Chondrocyte (in vitro differentiated cells): ENCODE results near the gene FRMD4B. TPM values are rescaled to one million over a fixed set of nuclear protein-coding genes. Genes with fewer than 3 reads are reported as not detected.
"Not testable (repeated sequence)": the region's sequence is repeated elsewhere in the genome, so short reads cannot be mapped to it uniquely, and the experiment has no call there.

Experiments used
- DNase-seq: peaks from one replicate; pipeline ENCODE4 v3.0.0; 2021; ENCODE audit warnings: mixed read lengths, low spot score
- H3K27ac Mint-ChIP-seq: one replicate; pipeline ENCODE4 v1.8.0; 2021; ENCODE audit warnings: mild to moderate bottlenecking, moderate library complexity, mixed read lengths; ENCODE audit not compliant: unreplicated experiment
- H3K27me3 Mint-ChIP-seq: 2 replicates; pipeline ENCODE4 v1.8.0; 2021; ENCODE audit warnings: low read depth, mixed read lengths
- H3K36me3 Mint-ChIP-seq: 2 replicates; pipeline ENCODE4 v1.8.0; 2021; ENCODE audit warnings: low read depth, mixed read lengths
- H3K4me1 Mint-ChIP-seq: 2 replicates; pipeline ENCODE4 v1.8.0; 2021; ENCODE audit warnings: low read depth, mild to moderate bottlenecking, mixed read lengths
- H3K4me3 Mint-ChIP-seq: one replicate; pipeline ENCODE4 v1.8.0; 2021; ENCODE audit warnings: mild to moderate bottlenecking, moderate library complexity, mixed read lengths; ENCODE audit not compliant: unreplicated experiment
- H3K9me3 Mint-ChIP-seq: 2 replicates; pipeline ENCODE4 v1.8.0; 2021; ENCODE audit warnings: low read depth, mixed read lengths
- total RNA-seq: library from RNA; stranded (reverse); gene quantifications from 3 replicates; pipeline ENCODE4 v1.2.1, GENCODE V29; 2021
- TF ChIP-seq, protein P1 (sequence below): fragments of 200-600 bp; sonication (generic); IDR thresholded peaks from 2 replicates; pipeline ENCODE4 v1.5.0; 2021; ENCODE audit warnings: antibody characterized with exemption, mild to moderate bottlenecking, moderate library complexity

The FRMD4B gene
- total RNA-seq, 1 donor from 2014 or later: 4.1 TPM

DNA sequence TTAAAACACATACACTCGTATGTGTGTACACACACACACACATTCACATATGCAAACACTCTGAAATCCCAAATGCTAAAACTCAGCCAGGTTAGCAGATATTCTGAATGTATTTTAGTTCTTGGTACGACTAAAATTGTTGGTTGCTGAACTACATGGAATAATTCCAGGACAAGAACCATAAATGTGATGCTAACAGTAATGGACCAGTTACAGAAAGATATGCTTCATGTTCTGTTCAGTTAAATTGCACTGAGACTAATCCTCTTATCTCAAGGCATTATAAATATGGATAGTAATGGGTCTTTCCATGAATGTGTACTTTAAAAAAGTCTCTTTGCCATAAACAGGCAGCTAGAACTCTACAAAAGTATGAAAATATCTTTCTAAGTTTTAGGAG is 113.3 kb downstream of the FRMD4B start:
- DNase-seq: no peak
- Mint-ChIP-seq H3K36me3 (no peaks in the 10 kb centered on the region), H3K4me1 (no peaks in the 10 kb centered on the region), H3K4me3 (no peak overlapping the region), H3K27ac (no peak overlapping the region), H3K9me3 (no peaks in the 10 kb centered on the region), H3K27me3 (no peaks in the 10 kb centered on the region)
- TF ChIP-seq, protein P1, sequence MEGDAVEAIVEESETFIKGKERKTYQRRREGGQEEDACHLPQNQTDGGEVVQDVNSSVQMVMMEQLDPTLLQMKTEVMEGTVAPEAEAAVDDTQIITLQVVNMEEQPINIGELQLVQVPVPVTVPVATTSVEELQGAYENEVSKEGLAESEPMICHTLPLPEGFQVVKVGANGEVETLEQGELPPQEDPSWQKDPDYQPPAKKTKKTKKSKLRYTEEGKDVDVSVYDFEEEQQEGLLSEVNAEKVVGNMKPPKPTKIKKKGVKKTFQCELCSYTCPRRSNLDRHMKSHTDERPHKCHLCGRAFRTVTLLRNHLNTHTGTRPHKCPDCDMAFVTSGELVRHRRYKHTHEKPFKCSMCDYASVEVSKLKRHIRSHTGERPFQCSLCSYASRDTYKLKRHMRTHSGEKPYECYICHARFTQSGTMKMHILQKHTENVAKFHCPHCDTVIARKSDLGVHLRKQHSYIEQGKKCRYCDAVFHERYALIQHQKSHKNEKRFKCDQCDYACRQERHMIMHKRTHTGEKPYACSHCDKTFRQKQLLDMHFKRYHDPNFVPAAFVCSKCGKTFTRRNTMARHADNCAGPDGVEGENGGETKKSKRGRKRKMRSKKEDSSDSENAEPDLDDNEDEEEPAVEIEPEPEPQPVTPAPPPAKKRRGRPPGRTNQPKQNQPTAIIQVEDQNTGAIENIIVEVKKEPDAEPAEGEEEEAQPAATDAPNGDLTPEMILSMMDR: no peak

GRCh38 chr3:69271098-69271497 is 114.8 kb downstream of the FRMD4B start:
- Mint-ChIP-seq H3K27me3 (no peaks in the 10 kb centered on the region), H3K27ac (no peak overlapping the region), H3K36me3 (no peaks in the 10 kb centered on the region), H3K4me3 (no peak overlapping the region), H3K9me3 (no peaks in the 10 kb centered on the region), H3K4me1 (no peaks in the 10 kb centered on the region)
- TF ChIP-seq, protein P1: no peak
- no peak for DNase-seq

GRCh38 chr3:69266585-69266984 is 119.3 kb downstream of the FRMD4B start:
- no peak overlapping the region for H3K27ac Mint-ChIP-seq

DNA sequence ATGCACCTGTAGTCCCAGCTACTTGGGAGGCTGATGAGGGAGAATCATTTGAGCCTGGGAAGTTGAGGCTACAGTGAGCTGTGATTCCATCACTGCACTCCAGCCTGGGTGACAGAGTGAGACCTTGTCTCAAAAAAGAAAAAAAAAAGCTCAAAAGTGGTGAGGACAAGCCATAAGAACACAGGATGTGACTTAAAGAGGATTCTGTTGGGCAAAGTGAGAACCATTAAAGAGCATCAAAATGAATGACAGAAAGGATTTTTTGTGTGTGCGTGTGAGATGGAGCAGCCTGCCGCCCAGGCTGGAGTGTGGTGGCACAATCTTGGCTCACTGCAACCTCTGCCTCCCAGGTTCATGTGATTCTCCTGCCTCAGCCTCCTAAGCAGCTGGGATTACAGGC is 119.8 kb downstream of the FRMD4B start:
- H3K4me3 Mint-ChIP-seq, H3K4me1 Mint-ChIP-seq, H3K27me3 Mint-ChIP-seq, DNase-seq, H3K27ac Mint-ChIP-seq, H3K9me3 Mint-ChIP-seq, H3K36me3 Mint-ChIP-seq: not testable (repeated sequence)

More at GRCh38 chr3:69266585-69266984, 119.3 kb downstream of the FRMD4B start:
- Mint-ChIP-seq H3K27me3 (no peaks in the 10 kb centered on the region), H3K36me3 (no peaks in the 10 kb centered on the region), H3K9me3 (no peaks in the 10 kb centered on the region), H3K4me3 (no peak overlapping the region), H3K4me1 (no peaks in the 10 kb centered on the region)
- TF ChIP-seq, protein P1: no peak
- no peak for DNase-seq

DNA sequence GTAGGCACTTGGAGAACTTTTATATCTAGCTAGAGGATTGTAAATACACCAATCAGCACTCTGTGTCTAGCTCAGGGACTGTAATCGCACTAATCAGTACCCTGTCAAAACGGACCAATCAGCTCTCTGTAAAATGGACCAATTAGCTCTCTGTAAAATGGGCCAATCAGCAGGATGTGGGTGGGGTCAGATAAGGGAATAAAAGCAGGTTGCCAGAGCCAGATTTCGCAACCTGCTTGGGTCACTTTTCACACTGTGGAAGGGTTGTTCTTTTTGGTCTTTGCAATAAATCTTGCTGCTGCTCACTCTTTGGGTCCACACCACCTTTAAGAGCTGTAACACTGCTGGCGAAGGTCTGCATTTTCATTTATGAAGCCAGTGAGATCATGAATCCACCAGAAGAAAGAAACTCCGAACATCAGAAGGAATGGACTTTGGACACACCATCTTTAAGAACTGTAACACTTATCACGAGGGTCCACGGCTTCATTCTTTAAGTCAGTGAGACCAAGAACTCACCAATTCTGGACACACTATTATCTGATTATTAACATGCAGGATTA is 125.0 kb downstream of the FRMD4B start:
- not testable (repeated sequence) for H3K27me3 Mint-ChIP-seq, DNase-seq, H3K4me1 Mint-ChIP-seq, H3K9me3 Mint-ChIP-seq, H3K4me3 Mint-ChIP-seq, H3K27ac Mint-ChIP-seq, H3K36me3 Mint-ChIP-seq

- Mint-ChIP-seq H3K4me1 (no peaks in the 10 kb centered on the region), H3K9me3 (peaks cover 4% of the 10 kb centered on the region)
- no peak for DNase-seq
Measured at GRCh38 chr3:69260216-69260787, 125.6 kb downstream of the FRMD4B start.

More at GRCh38 chr3:69260216-69260787, 125.6 kb downstream of the FRMD4B start:
- TF ChIP-seq, protein P1: no peak
- H3K36me3 Mint-ChIP-seq: no peaks in the 10 kb centered on the region
- H3K27ac Mint-ChIP-seq: no peak overlapping the region
- no peak overlapping the region for H3K4me3 Mint-ChIP-seq
- H3K27me3 Mint-ChIP-seq: no peaks in the 10 kb centered on the region
